Neural cell (in vitro differentiated cells): ENCODE data around the gene MRPL32.

Source experiments
- CTCF ChIP-seq: fragments of 450-650 bp; IDR thresholded peaks from 2 replicates; pipeline ENCODE4 v1.5.1; 2014; ENCODE audit warnings: antibody characterized with exemption, mild to moderate bottlenecking, moderate library complexity; ENCODE audit not compliant: poor library complexity, severe bottlenecking
- EP300 ChIP-seq: fragments of 450-650 bp; conservative IDR thresholded peaks from 2 replicates; pipeline ENCODE4 v1.6.1; 2014; ENCODE audit warnings: antibody characterized with exemption, mild to moderate bottlenecking, moderate library complexity; ENCODE audit not compliant: poor library complexity, severe bottlenecking
- EZH2 ChIP-seq: fragments of 200-600, 300-800 bp; shearing (Covaris generic), sonication (generic); IDR thresholded peaks from 2 replicates; pipeline ENCODE4 v1.6.1; 2014; ENCODE audit warnings: antibody characterized with exemption, low read length, borderline replicate concordance, mild to moderate bottlenecking; ENCODE audit not compliant: insufficient read depth, poor library complexity, severe bottlenecking
- MXI1 ChIP-seq: fragments of 450-650 bp; conservative IDR thresholded peaks from 2 replicates; pipeline ENCODE4 v1.6.1; 2014; ENCODE audit warnings: antibody characterized with exemption, mild to moderate bottlenecking; ENCODE audit not compliant: poor library complexity, severe bottlenecking
- POLR2AphosphoS5 ChIP-seq: IDR thresholded peaks from 2 replicates; pipeline ENCODE4 v1.6.1; 2012
- REST ChIP-seq: IDR thresholded peaks from 2 replicates; pipeline ENCODE4 v1.6.1; 2012; ENCODE audit warnings: borderline replicate concordance
- SMC3 ChIP-seq: fragments of 450-650 bp; conservative IDR thresholded peaks from 2 replicates; pipeline ENCODE4 v1.6.1; 2014; ENCODE audit warnings: antibody characterized with exemption, mild to moderate bottlenecking, moderate library complexity; ENCODE audit not compliant: poor library complexity

- TF ChIP-seq CTCF (no peak), MXI1 (no peak), POLR2AphosphoS5 (no peak), EZH2 (no peak), SMC3 (no peak), REST (no peak), EP300 (no peak)
Observed at GRCh38 chr7:42976371-42976770, 44.2 kb downstream of the MRPL32 start.
